GM21381 (cell line): ENCODE results near the gene ARHGEF16.

Source experiments
- ATAC-seq: cut with Tn5 transposase; IDR thresholded peaks from one replicate; pipeline ENCODE4 v1.9.1; 2021; ENCODE audit warnings: mild to moderate bottlenecking, moderate library complexity; ENCODE audit not compliant: unreplicated experiment

Gene ARHGEF16

GRCh38 chr1:3466366-3467075, 12.1 kb downstream of the ARHGEF16 start:
- ATAC-seq: no peak

GRCh38 chr1:3467096-3468036, 12.9 kb downstream of the ARHGEF16 start:
- ATAC-seq: no peak

- ATAC-seq: no peak
Measured at GRCh38 chr1:3468236-3469103, 14.0 kb downstream of the ARHGEF16 start.

- ATAC-seq: no peak
Measured at GRCh38 chr1:3469104-3469848, 14.8 kb downstream of the ARHGEF16 start.

- ATAC-seq: no peak
Measured at GRCh38 chr1:3469849-3470649, 15.6 kb downstream of the ARHGEF16 start.

GRCh38 chr1:3470650-3471355, 16.3 kb downstream of the ARHGEF16 start:
- no peak for ATAC-seq

- ATAC-seq: no peak
Measured at GRCh38 chr1:3471356-3472087, 17.1 kb downstream of the ARHGEF16 start.

- no peak for ATAC-seq
Measured at GRCh38 chr1:3472088-3472850, 17.8 kb downstream of the ARHGEF16 start.

- ATAC-seq: no peak
Measured at GRCh38 chr1:3472906-3473305, 18.4 kb downstream of the ARHGEF16 start.

GRCh38 chr1:3473381-3473844, 18.9 kb downstream of the ARHGEF16 start:
- ATAC-seq: no peak

GRCh38 chr1:3474016-3474415, 19.6 kb downstream of the ARHGEF16 start:
- ATAC-seq: no peak

- ATAC-seq: no peak
Measured at GRCh38 chr1:3474421-3474820, 20.0 kb downstream of the ARHGEF16 start.

- no peak for ATAC-seq
Measured at GRCh38 chr1:3475839-3476573, 21.5 kb downstream of the ARHGEF16 start.

- ATAC-seq: no peak
Measured at GRCh38 chr1:3476666-3477065, 22.2 kb downstream of the ARHGEF16 start.

- ATAC-seq: no peak
Measured at GRCh38 chr1:3477241-3477995, 23.0 kb downstream of the ARHGEF16 start.

- ATAC-seq: no peak
Measured at GRCh38 chr1:3478187-3478586, 23.7 kb downstream of the ARHGEF16 start.
